B cell (primary cell): ENCODE data around the gene CPN1.

Experiments
- EZH2 ChIP-seq: IDR thresholded peaks from 2 replicates; pipeline ENCODE4 v1.6.1; 2012; ENCODE audit warnings: borderline replicate concordance, low read depth, mild to moderate bottlenecking, moderate library complexity, low read length; ENCODE audit not compliant: insufficient read depth, poor library complexity, severe bottlenecking
- TF ChIP-seq, protein P1 (sequence below): fragments of 200-600 bp; IDR thresholded peaks from one replicate; pipeline ENCODE4 v1.8.0; 2022; ENCODE audit warnings: antibody characterized with exemption, mild to moderate bottlenecking

DNA sequence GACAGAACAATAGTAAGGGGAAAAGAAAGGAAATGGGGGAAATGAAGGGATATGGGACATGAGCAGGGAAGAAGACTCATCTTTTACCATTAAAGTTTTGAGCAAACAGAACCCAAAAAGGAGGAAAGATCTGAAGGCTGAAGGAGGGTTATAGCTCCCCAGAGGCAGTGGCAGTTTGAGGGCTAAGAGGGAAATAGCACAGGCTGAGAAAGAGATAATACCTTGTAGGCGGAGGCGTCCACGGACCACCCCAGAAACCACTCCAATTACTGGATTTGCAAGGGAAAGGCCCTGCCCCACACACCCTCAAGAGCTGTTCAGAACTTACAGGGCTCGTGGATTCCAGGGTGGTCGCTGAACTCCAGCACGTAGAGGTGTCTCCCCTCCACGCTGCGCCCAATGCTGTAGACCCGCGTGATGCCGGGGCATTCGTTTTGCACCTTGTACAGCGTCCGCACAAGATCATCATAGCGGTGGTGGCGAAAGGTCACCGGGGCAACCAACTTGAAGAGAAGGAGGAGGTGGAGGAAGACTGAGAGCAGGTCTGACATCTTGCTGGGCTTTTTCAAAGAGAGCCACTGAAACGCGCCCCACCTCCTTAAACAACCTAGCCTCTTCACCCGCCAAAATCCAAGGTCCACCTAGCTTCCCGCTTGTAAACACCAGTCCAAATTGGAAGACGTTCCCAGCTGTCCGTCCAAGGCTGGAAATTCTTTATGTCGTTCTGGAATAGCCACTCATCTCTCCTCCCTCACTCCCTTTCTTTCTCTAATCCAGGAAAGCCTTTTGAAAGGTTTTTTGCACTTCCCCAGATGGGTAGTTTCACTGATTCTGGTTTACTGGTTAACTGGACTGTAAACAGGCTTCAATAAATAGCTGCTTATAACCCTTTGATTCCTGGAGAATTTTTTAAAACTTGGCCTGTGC, at the start of gene CPN1:
- TF ChIP-seq, protein P1, sequence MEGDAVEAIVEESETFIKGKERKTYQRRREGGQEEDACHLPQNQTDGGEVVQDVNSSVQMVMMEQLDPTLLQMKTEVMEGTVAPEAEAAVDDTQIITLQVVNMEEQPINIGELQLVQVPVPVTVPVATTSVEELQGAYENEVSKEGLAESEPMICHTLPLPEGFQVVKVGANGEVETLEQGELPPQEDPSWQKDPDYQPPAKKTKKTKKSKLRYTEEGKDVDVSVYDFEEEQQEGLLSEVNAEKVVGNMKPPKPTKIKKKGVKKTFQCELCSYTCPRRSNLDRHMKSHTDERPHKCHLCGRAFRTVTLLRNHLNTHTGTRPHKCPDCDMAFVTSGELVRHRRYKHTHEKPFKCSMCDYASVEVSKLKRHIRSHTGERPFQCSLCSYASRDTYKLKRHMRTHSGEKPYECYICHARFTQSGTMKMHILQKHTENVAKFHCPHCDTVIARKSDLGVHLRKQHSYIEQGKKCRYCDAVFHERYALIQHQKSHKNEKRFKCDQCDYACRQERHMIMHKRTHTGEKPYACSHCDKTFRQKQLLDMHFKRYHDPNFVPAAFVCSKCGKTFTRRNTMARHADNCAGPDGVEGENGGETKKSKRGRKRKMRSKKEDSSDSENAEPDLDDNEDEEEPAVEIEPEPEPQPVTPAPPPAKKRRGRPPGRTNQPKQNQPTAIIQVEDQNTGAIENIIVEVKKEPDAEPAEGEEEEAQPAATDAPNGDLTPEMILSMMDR: no peak
- TF ChIP-seq EZH2: no peak
